BLaER1 (cell line): ENCODE data around the gene CBL.
"Not testable (repeated sequence)": the region's sequence is repeated elsewhere in the genome, so short reads cannot be mapped to it uniquely, and the experiment has no call there.

ENCODE experiments used
- H3K27ac ChIP-seq: shearing (Covaris generic); formaldehyde crosslinking; 2 replicates; pipeline ENCODE4 v1.8.1; 2022
- H3K27me3 ChIP-seq: shearing (Covaris generic); formaldehyde crosslinking; 2 replicates; pipeline ENCODE4 v1.8.1; 2022
- H3K36me3 ChIP-seq: shearing (Covaris generic); formaldehyde crosslinking; 2 replicates; pipeline ENCODE4 v1.8.1; 2022
- H3K4me1 ChIP-seq: shearing (Covaris generic); formaldehyde crosslinking; 2 replicates; pipeline ENCODE4 v1.8.1; 2022
- H3K4me2 ChIP-seq: shearing (Covaris generic); formaldehyde crosslinking; 2 replicates; pipeline ENCODE4 v1.8.1; 2022
- H3K4me3 ChIP-seq: shearing (Covaris generic); formaldehyde crosslinking; 2 replicates; pipeline ENCODE4 v1.8.1; 2022
- H3K9ac ChIP-seq: shearing (Covaris generic); formaldehyde crosslinking; 2 replicates; pipeline ENCODE4 v1.8.1; 2022
- H3K9me3 ChIP-seq: shearing (Covaris generic); formaldehyde crosslinking; 2 replicates; pipeline ENCODE4 v1.8.1; 2022
- H4K20me1 ChIP-seq: shearing (Covaris generic); formaldehyde crosslinking; 2 replicates; pipeline ENCODE4 v1.8.1; 2022
- Cebpa-rat ChIP-seq: shearing (Covaris generic); IDR thresholded peaks from 2 replicates; pipeline ENCODE4 v1.8.1; 2022

The CBL gene

GRCh38 chr11:119206511-119207414 is 624 bp downstream of the CBL start:
- Histone ChIP-seq H3K4me3 (peak overlapping the region; percentile 98), H3K4me2 (peak overlapping the region; percentile 94), H3K4me1 (peaks cover 33% of the 10 kb centered on the region), H3K27me3 (no peaks in the 10 kb centered on the region), H3K9ac (peak overlapping the region; percentile 89), H3K9me3 (no peaks in the 10 kb centered on the region), H3K27ac (peak overlapping the region; percentile 82), H4K20me1 (peaks cover 44% of the 10 kb centered on the region), H3K36me3 (no peaks in the 10 kb centered on the region)
- TF ChIP-seq Cebpa-rat: no peak

- TF ChIP-seq Cebpa-rat: no peak
- no peaks in the 10 kb centered on the region for H3K36me3 ChIP-seq
- H3K4me2 ChIP-seq: peak overlapping the region; percentile 94
- peaks cover 51% of the 10 kb centered on the region for H4K20me1 ChIP-seq
- no peaks in the 10 kb centered on the region for H3K9me3 ChIP-seq
- no peaks in the 10 kb centered on the region for H3K27me3 ChIP-seq
- peak overlapping the region; percentile 57 for H3K27ac ChIP-seq
- H3K4me1 ChIP-seq: peaks cover 33% of the 10 kb centered on the region
- H3K4me3 ChIP-seq: peak overlapping the region; percentile 98
- peak overlapping the region; percentile 79 for H3K9ac ChIP-seq
Observed at GRCh38 chr11:119207415-119207960, 1.3 kb downstream of the CBL start.

GRCh38 chr11:119209186-119209585 is 3.0 kb downstream of the CBL start:
- H3K9me3 ChIP-seq: no peaks in the 10 kb centered on the region
- H3K36me3 ChIP-seq: no peaks in the 10 kb centered on the region
- no peak overlapping the region for H3K27ac ChIP-seq
- no peaks in the 10 kb centered on the region for H3K27me3 ChIP-seq
- no peak overlapping the region for H3K9ac ChIP-seq
- H3K4me2 ChIP-seq: no peak overlapping the region
- H3K4me3 ChIP-seq: no peak overlapping the region
- peaks cover 68% of the 10 kb centered on the region for H4K20me1 ChIP-seq
- H3K4me1 ChIP-seq: peaks cover 33% of the 10 kb centered on the region
- no peak for TF ChIP-seq Cebpa-rat

DNA sequence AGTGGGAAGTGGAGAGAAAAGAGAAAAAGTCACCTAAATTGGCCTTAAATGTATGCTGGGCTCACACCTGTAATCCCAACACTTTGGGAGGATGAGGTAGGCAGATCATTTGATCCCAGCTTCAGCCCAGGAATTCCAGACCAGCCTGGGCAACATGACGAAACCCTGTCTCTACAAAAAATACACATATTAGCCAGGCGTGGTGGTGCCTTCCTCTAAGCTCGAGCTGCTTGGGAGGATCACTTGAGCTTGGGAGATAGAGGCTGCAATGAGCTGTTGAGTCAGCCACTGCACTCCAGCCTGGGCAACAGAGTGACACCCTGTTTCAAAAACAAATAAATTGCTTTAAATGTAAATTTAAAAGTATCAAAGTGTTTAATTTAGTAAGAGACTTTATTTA is 3.9 kb downstream of the CBL start:
- no peak overlapping the region for H3K4me2 ChIP-seq
- H3K9me3 ChIP-seq: no peaks in the 10 kb centered on the region
- H3K9ac ChIP-seq: no peak overlapping the region
- TF ChIP-seq Cebpa-rat: no peak
- H3K27me3 ChIP-seq: no peaks in the 10 kb centered on the region
- H3K36me3 ChIP-seq: no peaks in the 10 kb centered on the region
- H3K4me1 ChIP-seq: peaks cover 28% of the 10 kb centered on the region
- no peak overlapping the region for H3K27ac ChIP-seq
- peaks cover 77% of the 10 kb centered on the region for H4K20me1 ChIP-seq
- H3K4me3 ChIP-seq: no peak overlapping the region

- Histone ChIP-seq H3K9ac (no peak overlapping the region), H3K4me2 (no peak overlapping the region), H3K4me1 (no peaks in the 10 kb centered on the region), H3K27ac (no peak overlapping the region), H3K9me3 (no peaks in the 10 kb centered on the region), H4K20me1 (peaks cover 100% of the 10 kb centered on the region), H3K27me3 (no peaks in the 10 kb centered on the region), H3K4me3 (no peak overlapping the region), H3K36me3 (peaks cover 14% of the 10 kb centered on the region)
- TF ChIP-seq Cebpa-rat: no peak
Observed at GRCh38 chr11:119218141-119218878, 12.2 kb downstream of the CBL start.

- no peak overlapping the region for H3K4me3 ChIP-seq
- no peaks in the 10 kb centered on the region for H3K27me3 ChIP-seq
- peaks cover 100% of the 10 kb centered on the region for H4K20me1 ChIP-seq
- no peak for TF ChIP-seq Cebpa-rat
- no peaks in the 10 kb centered on the region for H3K9me3 ChIP-seq
- H3K4me1 ChIP-seq: no peaks in the 10 kb centered on the region
- H3K36me3 ChIP-seq: peaks cover 28% of the 10 kb centered on the region
- H3K9ac ChIP-seq: no peak overlapping the region
- no peak overlapping the region for H3K27ac ChIP-seq
- H3K4me2 ChIP-seq: no peak overlapping the region
Observed at GRCh38 chr11:119222308-119222707, 16.2 kb downstream of the CBL start.

DNA sequence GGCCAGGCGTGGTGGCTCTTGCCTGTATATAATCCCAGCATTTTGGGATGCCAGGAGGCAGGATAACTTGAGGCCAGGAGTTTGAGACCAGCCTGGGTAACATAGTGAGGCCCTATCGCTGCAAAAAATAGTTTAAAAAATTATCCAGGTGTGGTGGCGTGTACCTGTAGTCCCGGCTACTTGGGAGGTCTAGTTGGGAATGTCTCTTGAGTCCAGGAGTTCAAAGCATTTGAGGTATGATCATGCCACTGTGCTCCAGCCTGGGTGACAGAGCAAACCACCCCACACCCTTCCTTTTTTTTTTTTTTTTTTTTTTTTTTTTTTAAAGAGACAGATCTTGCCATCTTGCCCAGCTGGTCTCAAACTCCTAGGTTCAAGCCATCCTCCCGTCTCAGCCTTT is 16.8 kb downstream of the CBL start:
- Histone ChIP-seq H4K20me1 (peaks cover 100% of the 10 kb centered on the region), H3K4me1 (no peaks in the 10 kb centered on the region), H3K9ac (no peak overlapping the region), H3K27ac (no peak overlapping the region), H3K27me3 (no peaks in the 10 kb centered on the region), H3K4me3 (no peak overlapping the region), H3K9me3 (no peaks in the 10 kb centered on the region), H3K4me2 (no peak overlapping the region), H3K36me3 (peaks cover 29% of the 10 kb centered on the region)
- no peak for TF ChIP-seq Cebpa-rat

GRCh38 chr11:119223856-119224255 is 17.7 kb downstream of the CBL start:
- H3K27ac ChIP-seq: no peak overlapping the region
- H3K27me3 ChIP-seq: no peaks in the 10 kb centered on the region
- H3K9ac ChIP-seq: no peak overlapping the region
- H4K20me1 ChIP-seq: peaks cover 100% of the 10 kb centered on the region
- no peaks in the 10 kb centered on the region for H3K9me3 ChIP-seq
- no peaks in the 10 kb centered on the region for H3K4me1 ChIP-seq
- no peak overlapping the region for H3K4me2 ChIP-seq
- H3K4me3 ChIP-seq: no peak overlapping the region
- TF ChIP-seq Cebpa-rat: no peak
- peaks cover 36% of the 10 kb centered on the region for H3K36me3 ChIP-seq

- H3K36me3 ChIP-seq: peaks cover 53% of the 10 kb centered on the region
- H3K27me3 ChIP-seq, H3K27ac ChIP-seq, H3K9ac ChIP-seq, H3K9me3 ChIP-seq, H3K4me2 ChIP-seq, H3K4me3 ChIP-seq, H3K4me1 ChIP-seq: not testable (repeated sequence)
- H4K20me1 ChIP-seq: peaks cover 89% of the 10 kb centered on the region
Observed at GRCh38 chr11:119228535-119229287, 22.6 kb downstream of the CBL start.
